ENCODE results near the gene NCAN. TPM values are rescaled to one million over a fixed set of nuclear protein-coding genes. Genes with fewer than 3 reads are reported as not detected.

Gene NCAN
- total RNA-seq, 4 donors from 2014 or later, result 0.19 to 0.31 TPM; not detected in 2

DNA sequence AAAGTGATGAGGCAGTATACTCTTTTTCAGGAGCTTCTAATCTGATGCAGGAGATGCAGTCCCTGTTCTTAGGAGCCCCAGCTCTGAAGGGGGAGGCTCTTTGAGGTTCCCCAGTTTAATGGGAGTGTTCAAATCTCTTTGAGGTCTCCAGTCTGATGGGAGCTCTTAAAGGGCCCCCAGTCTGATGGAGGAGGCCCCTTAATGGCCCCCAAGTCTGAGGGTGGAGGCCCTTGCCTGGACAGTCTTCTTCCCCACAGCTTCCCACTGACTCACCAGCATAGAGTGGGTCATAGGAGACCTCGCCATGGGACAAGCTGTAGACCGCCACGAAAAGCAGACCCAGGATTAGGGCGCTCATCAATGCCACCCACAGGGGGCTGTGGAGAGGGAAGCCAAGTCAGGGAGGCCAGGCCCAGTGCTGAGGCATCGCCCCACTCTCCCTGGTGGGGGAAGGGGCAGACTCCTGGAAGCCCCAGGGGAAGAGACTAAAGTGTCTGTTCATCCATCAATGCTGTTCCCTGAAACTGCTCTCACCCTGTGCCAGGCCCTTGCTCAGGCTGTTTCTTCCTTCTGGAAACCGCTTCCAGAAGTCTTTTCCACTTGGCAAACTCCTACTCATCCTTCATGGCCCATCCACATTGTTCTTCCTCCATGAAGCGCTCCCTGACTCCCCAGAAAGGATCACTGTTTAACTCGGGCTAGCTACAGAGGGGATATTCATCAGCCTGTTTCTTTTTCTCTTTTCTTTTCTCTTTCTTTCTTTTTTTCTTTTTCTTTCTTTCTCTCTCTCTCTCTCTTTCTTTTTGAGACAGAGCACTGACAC, 59.2 kb downstream of the NCAN start:
- no peaks in the 10 kb centered on the region for H3K9me3 ChIP-seq
- peaks cover 0 to 12% (median 5%) of the 10 kb centered on the region in 3 donors for H3K4me1 ChIP-seq
- H3K27ac ChIP-seq, result no peak overlapping the region
- peaks cover 30% of the 10 kb centered on the region for H3K27me3 ChIP-seq
- peaks cover 0 to 14% of the 10 kb centered on the region in 2 donors for H3K36me3 ChIP-seq
- no peak overlapping the region for H3K4me3 ChIP-seq
- no peak for TF ChIP-seq EP300 (IDR thresholded peaks at IDR 0.05)
- TF ChIP-seq POLR2A (IDR thresholded peaks at IDR 0.05), result no peak
- no peak for ATAC-seq
- 90 to 100% methylated on average over 3 of the region's 8 CpGs for WGBS, 2 donors (ENCODE audit: low coverage in 1 of 2)

DNA sequence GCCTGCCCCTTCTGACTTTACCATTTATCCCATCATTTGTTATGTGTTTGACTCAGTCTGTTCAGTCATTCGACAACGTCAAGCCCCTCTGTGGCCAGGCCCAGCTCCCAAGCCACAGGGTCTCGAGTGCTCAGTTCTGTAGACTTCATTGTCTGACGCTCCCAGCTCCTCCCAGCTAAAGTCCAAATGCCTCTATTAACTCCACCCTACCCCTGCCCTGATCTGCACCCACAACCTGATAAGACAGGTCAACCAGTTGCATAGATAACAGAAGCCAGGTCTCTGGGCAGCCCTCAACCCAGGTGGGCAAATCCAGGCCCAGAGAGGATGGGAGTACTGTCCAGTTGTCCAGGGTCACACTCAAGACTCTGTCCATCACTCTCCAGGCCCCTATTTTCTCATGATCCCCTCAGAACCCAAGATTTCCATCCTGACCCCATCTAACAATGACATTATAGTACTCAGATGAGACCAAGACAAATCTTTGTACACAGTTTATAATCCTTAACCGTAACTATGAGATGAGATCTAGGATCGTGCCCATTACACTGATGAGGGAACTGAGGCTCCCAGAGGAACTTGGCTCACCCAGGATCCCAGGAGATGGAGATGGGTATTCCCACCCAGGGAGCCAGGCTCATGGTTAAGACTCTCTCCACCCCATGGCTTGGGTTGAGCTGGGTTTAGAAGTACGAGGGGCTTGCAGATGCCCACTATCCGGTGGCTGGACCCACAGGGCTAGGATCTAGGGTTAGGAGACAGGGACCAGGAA, 60.3 kb downstream of the NCAN start:
- H3K27me3 ChIP-seq, result peaks cover 30% of the 10 kb centered on the region
- peaks cover 0 to 12% (median 5%) of the 10 kb centered on the region in 3 donors for H3K4me1 ChIP-seq
- TF ChIP-seq POLR2AphosphoS5 (IDR thresholded peaks at IDR 0.05), result no peak
- TF ChIP-seq, protein P1, sequence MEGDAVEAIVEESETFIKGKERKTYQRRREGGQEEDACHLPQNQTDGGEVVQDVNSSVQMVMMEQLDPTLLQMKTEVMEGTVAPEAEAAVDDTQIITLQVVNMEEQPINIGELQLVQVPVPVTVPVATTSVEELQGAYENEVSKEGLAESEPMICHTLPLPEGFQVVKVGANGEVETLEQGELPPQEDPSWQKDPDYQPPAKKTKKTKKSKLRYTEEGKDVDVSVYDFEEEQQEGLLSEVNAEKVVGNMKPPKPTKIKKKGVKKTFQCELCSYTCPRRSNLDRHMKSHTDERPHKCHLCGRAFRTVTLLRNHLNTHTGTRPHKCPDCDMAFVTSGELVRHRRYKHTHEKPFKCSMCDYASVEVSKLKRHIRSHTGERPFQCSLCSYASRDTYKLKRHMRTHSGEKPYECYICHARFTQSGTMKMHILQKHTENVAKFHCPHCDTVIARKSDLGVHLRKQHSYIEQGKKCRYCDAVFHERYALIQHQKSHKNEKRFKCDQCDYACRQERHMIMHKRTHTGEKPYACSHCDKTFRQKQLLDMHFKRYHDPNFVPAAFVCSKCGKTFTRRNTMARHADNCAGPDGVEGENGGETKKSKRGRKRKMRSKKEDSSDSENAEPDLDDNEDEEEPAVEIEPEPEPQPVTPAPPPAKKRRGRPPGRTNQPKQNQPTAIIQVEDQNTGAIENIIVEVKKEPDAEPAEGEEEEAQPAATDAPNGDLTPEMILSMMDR (IDR thresholded peaks at IDR 0.05), result no peak
- no peak for TF ChIP-seq POLR2A (IDR thresholded peaks at IDR 0.05)
- TF ChIP-seq EP300 (IDR thresholded peaks at IDR 0.05), result no peak
- peaks cover 0 to 24% of the 10 kb centered on the region in 2 donors for H3K36me3 ChIP-seq
- no peaks in the 10 kb centered on the region for H3K9me3 ChIP-seq
- H3K4me3 ChIP-seq, result no peak overlapping the region
- no peak overlapping the region for H3K27ac ChIP-seq
- no peak for ATAC-seq
- 80 to 90% methylated on average over 2 to 5 of the region's 8 CpGs for WGBS, 2 donors (ENCODE audit: low coverage in 1 of 2)

DNA sequence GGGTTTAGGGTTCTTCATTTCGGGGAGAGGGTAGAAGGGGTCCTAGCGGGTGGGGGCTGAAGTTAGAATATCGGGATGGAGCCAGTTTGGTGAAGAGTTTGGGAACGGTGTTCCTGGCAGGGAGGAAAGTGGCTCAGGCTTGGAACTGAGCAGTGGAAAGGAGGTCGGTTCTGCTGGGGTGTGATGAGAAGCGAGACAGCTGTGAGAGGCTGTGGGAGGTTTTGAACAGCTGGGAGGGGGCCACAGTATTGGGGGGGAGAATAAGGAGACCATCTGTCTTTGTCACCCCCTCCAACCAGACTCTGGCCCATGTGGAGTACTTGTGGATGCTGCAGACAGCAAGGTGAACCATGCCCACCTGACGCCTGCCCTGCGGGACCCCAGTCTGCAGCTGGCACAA, 62.4 kb downstream of the NCAN start:
- ATAC-seq, result no peak
- Histone ChIP-seq H3K4me1 (peaks cover 0 to 12% (median 5%) of the 10 kb centered on the region in 3 donors), H3K27ac (no peak overlapping the region), H3K36me3 (peaks cover 0 to 45% of the 10 kb centered on the region in 2 donors), H3K4me3 (no peak overlapping the region), H3K27me3 (peaks cover 30% of the 10 kb centered on the region), H3K9me3 (no peaks in the 10 kb centered on the region)
- WGBS, 2 donors (ENCODE audit: low coverage in 1 of 2), result 72 to 94% methylated on average over 3 to 6 of the region's 8 CpGs
- TF ChIP-seq POLR2A (IDR thresholded peaks at IDR 0.05), result no peak
- no peak for TF ChIP-seq POLR2AphosphoS5 (IDR thresholded peaks at IDR 0.05)
- TF ChIP-seq, protein P1 (IDR thresholded peaks at IDR 0.05), result no peak
- no peak for TF ChIP-seq EP300 (IDR thresholded peaks at IDR 0.05)

DNA sequence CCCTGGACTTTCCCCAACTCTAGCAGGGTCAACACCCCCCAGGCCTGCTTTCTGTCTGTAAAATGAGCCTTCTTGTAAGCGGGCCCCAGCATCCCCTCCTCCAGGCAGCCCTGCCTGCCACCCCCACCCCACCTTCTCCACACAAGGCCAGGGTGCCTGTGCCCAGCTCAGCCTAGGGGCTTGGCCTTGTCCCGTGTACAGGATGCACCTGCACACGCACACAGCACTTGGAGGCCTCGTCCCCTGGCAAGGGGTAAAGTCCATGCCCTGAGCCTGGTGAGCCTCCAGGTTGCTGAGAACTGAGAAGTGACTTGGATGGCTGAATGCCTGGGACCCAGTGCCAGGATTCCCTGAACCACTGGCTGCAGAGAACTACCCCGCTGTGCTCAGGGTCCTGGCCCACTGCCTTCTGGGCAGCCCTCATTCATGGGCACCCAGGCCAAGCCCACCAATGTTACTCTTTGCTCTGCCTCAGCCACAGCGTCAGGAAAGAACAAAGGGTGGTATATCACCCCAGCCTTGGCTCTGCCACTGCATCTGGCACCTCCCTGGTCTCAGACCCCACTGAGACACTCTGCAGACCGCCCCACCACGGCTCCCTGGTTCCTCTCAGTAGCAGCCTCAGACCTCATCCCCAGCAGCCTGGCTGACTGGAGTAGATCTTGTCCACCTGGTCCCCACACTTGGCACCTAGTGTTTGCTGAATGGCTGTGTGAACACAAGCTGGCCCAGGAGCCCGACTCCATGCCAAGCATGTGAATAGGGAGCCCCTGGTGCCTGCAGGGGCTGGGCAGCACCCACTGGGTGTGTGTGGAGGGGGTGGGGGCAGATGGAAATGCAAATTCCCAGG, 63.2 kb downstream of the NCAN start:
- ATAC-seq, result no peak
- WGBS, 2 donors (ENCODE audit: low coverage in 1 of 2), result no CpG with 5 or more reads among the region's 9 CpGs
- H3K4me3 ChIP-seq, result no peak overlapping the region
- peaks cover 0 to 12% (median 5%) of the 10 kb centered on the region in 3 donors for H3K4me1 ChIP-seq
- peaks cover 30% of the 10 kb centered on the region for H3K27me3 ChIP-seq
- peaks cover 0 to 53% of the 10 kb centered on the region in 2 donors for H3K36me3 ChIP-seq
- H3K27ac ChIP-seq, result no peak overlapping the region
- H3K9me3 ChIP-seq, result no peaks in the 10 kb centered on the region
- TF ChIP-seq, protein P1 (IDR thresholded peaks at IDR 0.05), result no peak
- TF ChIP-seq EP300 (IDR thresholded peaks at IDR 0.05) (no peak), POLR2A (IDR thresholded peaks at IDR 0.05) (no peak), POLR2AphosphoS5 (IDR thresholded peaks at IDR 0.05) (no peak)

DNA sequence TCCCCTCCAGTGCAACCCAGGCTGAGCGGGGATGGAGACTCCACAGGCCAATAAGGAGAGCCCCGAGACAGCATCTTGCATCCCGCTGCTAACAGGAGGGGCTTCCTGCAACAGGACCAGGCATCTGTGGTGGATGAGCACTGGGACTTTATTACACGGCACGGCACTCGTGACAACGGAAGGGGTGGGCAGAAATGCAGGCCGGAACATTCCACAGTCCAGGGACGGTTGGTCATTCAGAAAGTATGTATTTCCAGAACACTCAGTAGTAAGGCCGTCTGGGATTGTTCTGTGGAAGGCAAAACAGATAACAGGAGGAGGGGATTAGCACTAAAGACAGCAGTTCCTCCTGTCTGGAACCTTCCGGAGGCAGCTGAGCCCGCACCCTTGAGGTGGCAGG, 64.6 kb downstream of the NCAN start:
- peaks cover 0 to 68% of the 10 kb centered on the region in 2 donors for H3K36me3 ChIP-seq
- no peak for ATAC-seq
- WGBS, 2 donors (ENCODE audit: low coverage in 1 of 2), result 66% methylated on average over 10 of the region's 12 CpGs; no CpG with 5 or more reads in 1 of the 2 donors
- H3K9me3 ChIP-seq, result no peaks in the 10 kb centered on the region
- H3K27me3 ChIP-seq, result peaks cover 30% of the 10 kb centered on the region
- peaks cover 0 to 12% (median 5%) of the 10 kb centered on the region in 3 donors for H3K4me1 ChIP-seq
- H3K4me3 ChIP-seq, result no peak overlapping the region
- H3K27ac ChIP-seq, result no peak overlapping the region
- TF ChIP-seq, protein P1 (IDR thresholded peaks at IDR 0.05), result no peak
- TF ChIP-seq EP300 (IDR thresholded peaks at IDR 0.05) (no peak), POLR2AphosphoS5 (IDR thresholded peaks at IDR 0.05) (no peak)
